Dendritic cell treated with granulocyte-macrophage colony-stimulating factor and Interleukin-4, amounts not matched to agents 40 ng/mL and 50 ng/mL, for 4 days (primary cell): ENCODE results near the gene TRIM8.

Source experiments
- H3K27ac Mint-ChIP-seq: one replicate; pipeline ENCODE4 v1.8.0; 2022; ENCODE audit warnings: mild to moderate bottlenecking, mixed read lengths
- H3K27me3 Mint-ChIP-seq: one replicate; pipeline ENCODE4 v1.8.0; 2022; ENCODE audit warnings: mild to moderate bottlenecking, mixed read lengths
- H3K36me3 Mint-ChIP-seq: one replicate; pipeline ENCODE4 v1.8.0; 2022; ENCODE audit warnings: low read depth, mixed read lengths
- H3K4me1 Mint-ChIP-seq: one replicate; pipeline ENCODE4 v1.8.0; 2022; ENCODE audit warnings: low read depth, mixed read lengths
- H3K4me3 Mint-ChIP-seq: one replicate; pipeline ENCODE4 v1.8.0; 2022; ENCODE audit warnings: mild to moderate bottlenecking, moderate library complexity, mixed read lengths
- H3K9me3 Mint-ChIP-seq: one replicate; pipeline ENCODE4 v1.8.0; 2022; ENCODE audit warnings: mixed read lengths
- intact Hi-C: fragments of 100-400 bp; cut with micrococcal nuclease; formaldehyde crosslinking; loops from one replicate; pipeline ENCODE4 v1.15.0; 2022

Gene TRIM8

GRCh38 chr10:102621443-102622325, 22.6 kb upstream of the TRIM8 start:
- intact Hi-C loops, result no loop called here
- Mint-ChIP-seq H3K27ac (no peak overlapping the region), H3K4me1 (peaks cover 20% of the 10 kb centered on the region), H3K4me3 (no peak overlapping the region), H3K36me3 (peaks cover 92% of the 10 kb centered on the region), H3K27me3 (no peaks in the 10 kb centered on the region), H3K9me3 (no peaks in the 10 kb centered on the region)

- Mint-ChIP-seq H3K4me1 (peaks cover 33% of the 10 kb centered on the region), H3K27me3 (no peaks in the 10 kb centered on the region), H3K36me3 (peaks cover 92% of the 10 kb centered on the region), H3K9me3 (no peaks in the 10 kb centered on the region), H3K27ac (no peak overlapping the region), H3K4me3 (no peak overlapping the region)
- intact Hi-C loops, result no loop called here
These were observed 20.2 kb upstream of the TRIM8 start for GRCh38 chr10:102624094-102624493.

- no peak overlapping the region for H3K27ac Mint-ChIP-seq
- intact Hi-C loops, result no loop called here
- no peak overlapping the region for H3K4me3 Mint-ChIP-seq
- H3K9me3 Mint-ChIP-seq, result no peaks in the 10 kb centered on the region
- H3K4me1 Mint-ChIP-seq, result peaks cover 35% of the 10 kb centered on the region
- H3K36me3 Mint-ChIP-seq, result peaks cover 92% of the 10 kb centered on the region
- H3K27me3 Mint-ChIP-seq, result no peaks in the 10 kb centered on the region
These were observed 19.3 kb upstream of the TRIM8 start for GRCh38 chr10:102624751-102625645.

GRCh38 chr10:102626026-102626685, 18.1 kb upstream of the TRIM8 start:
- Mint-ChIP-seq H3K4me3 (no peak overlapping the region), H3K27me3 (no peaks in the 10 kb centered on the region), H3K27ac (no peak overlapping the region), H3K4me1 (peaks cover 45% of the 10 kb centered on the region), H3K9me3 (no peaks in the 10 kb centered on the region), H3K36me3 (peaks cover 92% of the 10 kb centered on the region)
- intact Hi-C loops, result no loop called here

- no peaks in the 10 kb centered on the region for H3K27me3 Mint-ChIP-seq
- peaks cover 57% of the 10 kb centered on the region for H3K4me1 Mint-ChIP-seq
- peak overlapping the region; percentile 44 for H3K27ac Mint-ChIP-seq
- no peaks in the 10 kb centered on the region for H3K9me3 Mint-ChIP-seq
- intact Hi-C loops, result no loop called here
- no peak overlapping the region for H3K4me3 Mint-ChIP-seq
- peaks cover 92% of the 10 kb centered on the region for H3K36me3 Mint-ChIP-seq
These were observed 17.0 kb upstream of the TRIM8 start for GRCh38 chr10:102627291-102627735.

GRCh38 chr10:102627736-102628293, 16.5 kb upstream of the TRIM8 start:
- intact Hi-C loops, result no loop called here
- no peak overlapping the region for H3K4me3 Mint-ChIP-seq
- H3K27ac Mint-ChIP-seq, result peak overlapping the region; percentile 44
- peaks cover 87% of the 10 kb centered on the region for H3K36me3 Mint-ChIP-seq
- no peaks in the 10 kb centered on the region for H3K9me3 Mint-ChIP-seq
- H3K27me3 Mint-ChIP-seq, result no peaks in the 10 kb centered on the region
- H3K4me1 Mint-ChIP-seq, result peaks cover 62% of the 10 kb centered on the region

GRCh38 chr10:102628451-102628911, 15.8 kb upstream of the TRIM8 start:
- intact Hi-C loops, result no loop called here

GRCh38 chr10:102629661-102630614, 14.3 kb upstream of the TRIM8 start:
- intact Hi-C loops, result no loop called here
- no peak overlapping the region for H3K27ac Mint-ChIP-seq
- no peaks in the 10 kb centered on the region for H3K9me3 Mint-ChIP-seq
- H3K27me3 Mint-ChIP-seq, result no peaks in the 10 kb centered on the region
- peaks cover 68% of the 10 kb centered on the region for H3K36me3 Mint-ChIP-seq
- H3K4me3 Mint-ChIP-seq, result no peak overlapping the region
- peaks cover 80% of the 10 kb centered on the region for H3K4me1 Mint-ChIP-seq

More at GRCh38 chr10:102628451-102628911, 15.8 kb upstream of the TRIM8 start:
- H3K4me3 Mint-ChIP-seq, result no peak overlapping the region
- no peak overlapping the region for H3K27ac Mint-ChIP-seq
- no peaks in the 10 kb centered on the region for H3K27me3 Mint-ChIP-seq
- H3K9me3 Mint-ChIP-seq, result no peaks in the 10 kb centered on the region
- peaks cover 80% of the 10 kb centered on the region for H3K36me3 Mint-ChIP-seq
- H3K4me1 Mint-ChIP-seq, result peaks cover 68% of the 10 kb centered on the region

GRCh38 chr10:102630663-102631062, 13.6 kb upstream of the TRIM8 start:
- Mint-ChIP-seq H3K4me3 (no peak overlapping the region), H3K36me3 (peaks cover 63% of the 10 kb centered on the region), H3K9me3 (no peaks in the 10 kb centered on the region), H3K27ac (no peak overlapping the region), H3K4me1 (peaks cover 80% of the 10 kb centered on the region), H3K27me3 (no peaks in the 10 kb centered on the region)
- intact Hi-C loops, result no loop called here

GRCh38 chr10:102631525-102632393, 12.5 kb upstream of the TRIM8 start:
- peaks cover 75% of the 10 kb centered on the region for H3K4me1 Mint-ChIP-seq
- H3K27ac Mint-ChIP-seq, result peak overlapping the region; percentile 78
- no peaks in the 10 kb centered on the region for H3K9me3 Mint-ChIP-seq

GRCh38 chr10:102632394-102633111, 11.7 kb upstream of the TRIM8 start:
- Mint-ChIP-seq H3K27ac (peak overlapping the region; percentile 78), H3K4me1 (peaks cover 70% of the 10 kb centered on the region), H3K36me3 (peaks cover 47% of the 10 kb centered on the region), H3K4me3 (no peak overlapping the region), H3K9me3 (no peaks in the 10 kb centered on the region), H3K27me3 (no peaks in the 10 kb centered on the region)
- intact Hi-C loops, result no loop called here

More at GRCh38 chr10:102631525-102632393, 12.5 kb upstream of the TRIM8 start:
- H3K27me3 Mint-ChIP-seq, result no peaks in the 10 kb centered on the region
- no peak overlapping the region for H3K4me3 Mint-ChIP-seq
- intact Hi-C loops, result no loop called here
- peaks cover 55% of the 10 kb centered on the region for H3K36me3 Mint-ChIP-seq
